NCI-H128 (cell line): ENCODE data around the gene CLNK.
"Not testable (repeated sequence)": the region's sequence is repeated elsewhere in the genome, so short reads cannot be mapped to it uniquely, and the experiment has no call there.

Experiments
- DNase-seq: peaks from one replicate; lab custom pipeline; 2025; ENCODE audit not compliant: unreplicated experiment; lab: John Stamatoyannopoulos, UW

CLNK gene

DNA sequence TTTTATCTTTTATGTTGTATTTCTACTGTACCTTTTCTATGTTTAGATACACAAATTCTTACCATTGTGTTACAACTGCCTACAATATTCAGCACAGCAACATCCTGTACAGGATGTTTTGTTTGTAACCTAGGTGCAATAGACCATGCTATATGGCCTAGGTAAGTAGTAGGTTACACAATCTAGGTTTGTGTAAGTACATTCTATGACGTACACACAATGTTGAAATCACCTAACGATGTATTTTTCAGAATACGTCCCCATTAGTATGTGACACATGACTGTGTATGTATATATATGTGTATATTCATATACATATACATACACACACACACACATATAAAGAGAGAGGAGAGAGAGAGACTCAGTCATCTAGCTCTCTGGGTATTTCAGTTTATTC, 103.5 kb downstream of the CLNK start:
- no peak for DNase-seq

DNA sequence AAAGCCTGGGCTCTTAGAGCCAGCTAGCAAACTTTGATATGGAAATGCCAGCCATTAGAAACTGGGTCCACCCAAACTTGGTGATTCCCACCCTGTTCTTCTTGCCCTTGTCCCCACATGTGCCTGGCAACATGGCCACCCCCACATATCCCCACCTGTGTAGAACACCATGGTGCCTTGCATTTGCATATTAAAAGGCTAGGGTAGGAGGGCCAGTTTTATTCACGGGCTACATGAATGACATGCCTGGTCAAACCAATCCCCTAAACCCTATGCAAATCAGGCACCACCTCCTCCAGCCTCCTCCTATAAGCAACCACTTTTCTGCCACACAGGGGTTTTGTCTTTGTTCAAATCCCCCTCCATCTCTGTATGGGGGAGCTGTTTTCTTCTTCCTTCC, 104.9 kb downstream of the CLNK start:
- DNase-seq, result no peak

DNA sequence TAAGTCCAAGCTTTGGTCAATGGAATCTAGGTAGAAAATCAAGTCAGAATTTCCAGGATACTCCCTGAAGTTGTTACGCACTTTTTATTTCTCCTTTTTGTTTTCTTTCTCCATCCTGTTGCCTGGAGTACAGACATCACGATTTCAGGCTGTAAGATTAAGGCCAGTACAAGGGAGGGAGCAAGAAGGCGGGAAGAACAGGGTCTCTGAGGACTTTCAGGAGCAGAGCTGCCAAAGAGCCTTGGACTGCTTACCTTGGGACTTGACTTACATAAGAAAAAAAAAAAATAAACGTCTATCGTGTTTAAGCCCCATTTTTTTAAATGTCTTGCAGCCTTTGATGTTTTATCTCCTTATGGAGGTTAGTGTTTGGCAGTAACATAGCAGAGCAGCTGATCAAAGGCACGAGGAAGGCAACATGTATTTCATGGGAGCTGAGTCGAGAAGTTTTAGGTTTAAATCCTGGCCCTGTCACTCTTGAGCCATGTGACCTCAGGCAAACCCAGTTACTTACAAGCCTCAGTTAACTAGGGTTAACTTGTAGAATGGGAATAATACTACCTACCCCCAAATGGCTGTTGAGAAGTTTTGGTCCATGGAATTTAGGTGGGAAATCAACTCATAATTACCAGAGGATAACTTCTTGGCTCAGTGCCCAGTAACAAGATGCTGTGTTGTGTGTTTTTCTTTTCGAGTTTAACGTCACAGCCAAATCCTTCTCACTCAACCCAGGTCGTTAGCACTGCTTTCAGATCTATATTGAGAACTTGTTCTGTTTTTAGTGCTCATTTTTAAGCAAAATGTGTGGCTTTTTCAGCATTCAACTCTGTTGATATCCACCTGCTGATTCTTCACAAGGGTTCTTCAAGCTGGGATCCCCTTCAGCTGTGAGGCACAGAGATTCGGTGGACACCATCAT, 106.8 kb downstream of the CLNK start:
- no peak for DNase-seq

DNA sequence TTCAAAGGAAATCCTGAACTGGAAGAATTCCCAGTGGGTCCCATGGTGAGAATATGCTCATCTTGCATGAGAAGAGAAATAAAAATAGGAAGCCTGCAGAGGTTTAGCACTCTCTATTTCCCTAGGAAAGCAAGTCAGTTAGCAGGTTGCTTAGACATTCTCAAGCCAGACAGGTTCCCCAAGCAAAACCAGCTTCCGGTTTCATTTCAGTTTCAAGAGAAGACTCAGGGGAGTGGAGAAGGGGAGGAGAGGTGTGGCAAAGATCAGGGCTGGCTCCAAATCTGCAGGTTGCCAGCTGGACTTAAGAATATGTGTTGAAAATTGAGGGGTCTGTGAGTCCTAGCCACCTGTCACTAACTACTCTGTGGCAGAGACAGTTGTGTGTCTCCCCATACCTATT, 107.5 kb downstream of the CLNK start:
- DNase-seq, result no peak

DNA sequence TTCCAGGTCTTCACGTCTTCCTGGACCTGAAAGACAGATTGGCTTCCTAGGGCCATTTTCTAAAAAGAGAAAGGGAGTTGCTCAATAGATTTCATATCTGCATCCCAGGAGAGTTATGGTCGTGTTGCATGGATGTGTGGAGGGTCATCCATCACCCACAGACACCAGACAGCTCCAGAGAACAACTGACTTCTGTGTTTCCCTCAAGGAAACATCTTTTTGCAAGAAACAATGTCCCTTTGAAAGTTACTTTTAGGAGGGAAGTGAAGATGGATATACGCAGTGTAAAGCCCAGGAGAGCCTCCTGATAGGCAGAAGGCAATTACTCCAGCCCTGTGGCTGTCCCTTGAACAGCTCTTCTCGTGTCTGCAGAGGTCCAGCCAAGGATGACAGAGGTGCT, 108.3 kb downstream of the CLNK start:
- DNase-seq, result no peak

DNA sequence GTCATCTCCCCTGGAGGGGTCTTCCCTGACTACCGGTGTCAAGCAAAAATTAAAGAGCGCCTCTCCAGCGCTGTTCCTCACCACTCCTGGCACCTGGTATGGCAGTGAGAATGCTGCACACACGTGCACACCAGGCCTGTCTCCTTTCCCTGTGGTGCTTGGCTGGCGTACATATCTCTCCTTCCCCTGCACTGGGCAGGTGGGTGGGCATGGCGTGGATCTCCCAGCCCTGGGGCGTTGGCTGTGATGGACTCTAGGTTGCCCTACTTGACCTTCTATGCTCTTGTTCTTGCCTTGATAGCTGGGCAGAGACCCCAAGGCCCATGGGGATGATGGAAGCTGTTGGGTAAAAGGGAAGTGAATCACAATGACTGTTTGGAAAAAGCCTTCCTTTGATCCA, 109.2 kb downstream of the CLNK start:
- DNase-seq, result no peak

DNA sequence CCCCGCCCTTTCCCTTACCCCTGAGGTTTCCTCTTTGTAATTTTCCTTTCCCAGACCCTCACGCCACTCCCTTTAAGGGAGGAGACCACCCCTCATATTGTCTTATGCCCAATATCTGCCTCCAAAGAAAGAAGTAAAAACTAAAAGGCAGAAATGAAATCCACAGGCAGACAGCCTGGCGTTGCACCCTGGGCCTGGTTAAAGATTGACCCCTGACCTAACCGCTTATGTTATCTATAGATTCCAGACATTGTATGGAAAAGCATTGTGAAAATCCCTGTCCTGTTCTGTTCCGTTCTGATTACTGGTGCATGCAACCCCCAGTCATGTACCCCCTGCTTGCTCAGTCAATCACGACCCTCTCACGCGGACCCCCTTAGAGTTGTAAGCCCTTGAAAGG, 110.0 kb downstream of the CLNK start:
- not testable (repeated sequence) for DNase-seq

DNA sequence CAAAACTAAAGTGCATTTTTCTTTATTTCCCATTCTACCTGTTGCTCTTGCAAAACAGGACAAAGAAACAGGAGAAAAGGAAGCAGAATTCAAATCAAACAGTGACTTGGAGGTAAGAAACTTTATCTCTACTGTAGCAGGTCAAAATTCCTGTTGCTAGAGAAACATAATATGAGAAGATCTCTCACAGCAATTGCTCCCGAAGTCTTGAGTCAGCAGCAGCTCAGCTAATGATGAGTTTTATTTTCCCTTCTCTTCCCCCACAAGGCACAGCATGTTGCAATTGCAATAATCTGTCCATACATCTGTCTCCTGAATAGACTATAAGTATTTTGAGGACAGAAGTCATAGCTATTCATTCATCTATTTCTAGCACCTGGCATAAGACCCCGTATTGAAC, 112.7 kb downstream of the CLNK start:
- no peak for DNase-seq

DNA sequence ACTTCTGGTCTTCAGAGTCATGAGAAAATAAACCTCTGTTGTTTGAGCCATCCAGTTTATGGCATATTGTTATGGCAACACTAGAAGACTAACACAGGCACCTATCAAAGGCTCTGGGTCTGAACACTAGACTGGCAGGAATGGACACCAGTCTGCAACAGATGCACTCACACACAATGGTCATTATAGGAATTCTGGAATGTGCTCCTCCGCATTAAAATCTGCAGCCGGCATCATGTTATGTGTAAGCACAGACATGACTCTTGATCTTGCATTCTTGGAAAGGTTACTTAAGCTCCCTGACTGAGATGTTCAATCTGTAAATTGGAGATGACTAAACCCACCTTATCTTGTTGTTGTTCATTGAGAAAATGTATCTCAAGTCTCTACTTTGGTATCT, 115.1 kb downstream of the CLNK start:
- no peak for DNase-seq

DNA sequence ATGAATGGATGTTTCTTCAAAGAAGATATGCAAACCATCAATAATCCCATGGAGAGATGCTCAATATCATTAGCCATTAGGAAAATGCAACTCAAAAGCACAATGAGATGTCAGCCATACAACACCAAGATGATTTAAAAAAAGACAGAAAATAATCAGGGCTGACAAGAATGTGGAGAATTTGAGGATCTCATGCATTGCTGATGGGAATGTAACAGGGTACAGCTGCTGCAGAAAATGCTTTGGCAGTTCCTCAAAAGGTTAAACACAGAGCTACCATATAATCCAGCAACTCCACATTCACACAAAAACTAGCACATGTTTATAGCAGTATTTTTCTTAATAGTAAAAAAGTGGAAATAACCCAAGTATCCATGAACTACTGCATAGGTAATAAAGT, 116.8 kb downstream of the CLNK start:
- no peak for DNase-seq

DNA sequence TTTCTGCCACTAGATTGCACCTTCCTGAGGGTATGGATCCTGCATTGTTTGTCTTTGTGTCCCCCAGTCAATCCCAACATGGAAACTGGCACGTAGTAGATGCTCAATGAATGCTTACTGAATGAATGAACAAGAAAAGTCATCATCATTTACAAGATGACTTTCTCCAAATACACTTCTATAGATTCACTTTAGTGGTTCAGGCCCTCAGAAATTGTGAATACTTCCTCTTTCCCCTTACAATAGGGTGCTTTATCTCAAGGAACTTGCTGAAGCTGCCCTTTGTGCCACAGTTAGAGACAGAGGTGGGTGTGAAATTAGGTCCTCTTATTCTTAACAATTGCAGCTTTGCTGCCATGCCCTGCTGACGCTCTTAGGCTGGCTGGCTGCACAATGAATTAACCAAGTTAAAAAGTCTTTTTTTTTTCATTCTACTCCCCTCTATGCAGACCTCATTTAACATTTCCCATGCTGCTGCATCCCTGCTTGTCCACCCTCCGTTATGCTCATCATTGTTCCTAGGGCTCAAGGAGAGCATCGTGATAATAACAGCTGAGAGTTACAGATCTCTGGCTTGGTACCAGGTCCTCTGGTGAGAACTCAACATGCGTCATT, 119.3 kb downstream of the CLNK start:
- DNase-seq, result no peak

DNA sequence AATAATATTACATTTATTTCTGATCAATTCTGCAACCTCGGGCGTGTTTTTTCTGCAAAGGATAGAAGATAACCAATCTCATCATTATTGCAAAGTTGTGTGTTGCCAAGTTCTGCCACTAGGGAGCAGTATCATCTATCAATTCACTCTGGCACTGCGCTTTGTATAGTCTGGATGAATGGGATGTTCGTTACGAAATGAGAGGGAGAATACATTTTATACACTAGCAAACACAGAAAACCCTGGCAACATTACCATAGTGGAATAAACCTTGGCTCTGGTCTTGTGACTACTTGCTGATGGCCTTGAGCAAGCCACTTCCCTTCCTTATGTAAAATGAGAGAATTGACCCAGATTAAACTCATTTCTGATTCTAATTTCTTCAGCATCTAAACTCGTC, 129.9 kb downstream of the CLNK start:
- DNase-seq, result no peak

DNA sequence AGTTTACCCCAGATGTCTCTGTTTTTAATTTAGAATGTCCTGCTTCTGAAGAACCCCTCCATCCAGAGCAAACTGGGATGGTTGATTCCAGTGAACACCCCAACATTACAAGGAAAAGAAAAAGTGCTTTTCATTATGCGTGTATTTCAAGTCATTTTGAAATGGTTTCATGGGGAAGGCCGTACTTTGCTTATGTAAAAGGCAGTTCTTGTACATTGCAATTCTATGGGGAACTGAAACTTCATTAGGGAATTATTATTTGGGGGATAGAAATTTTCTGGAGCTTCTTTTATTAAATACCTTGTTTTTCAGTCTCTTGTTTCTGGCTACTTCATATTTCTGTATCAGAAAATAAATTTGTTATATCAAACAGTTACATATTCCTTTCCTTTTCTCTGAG, 130.4 kb downstream of the CLNK start:
- DNase-seq, result no peak

DNA sequence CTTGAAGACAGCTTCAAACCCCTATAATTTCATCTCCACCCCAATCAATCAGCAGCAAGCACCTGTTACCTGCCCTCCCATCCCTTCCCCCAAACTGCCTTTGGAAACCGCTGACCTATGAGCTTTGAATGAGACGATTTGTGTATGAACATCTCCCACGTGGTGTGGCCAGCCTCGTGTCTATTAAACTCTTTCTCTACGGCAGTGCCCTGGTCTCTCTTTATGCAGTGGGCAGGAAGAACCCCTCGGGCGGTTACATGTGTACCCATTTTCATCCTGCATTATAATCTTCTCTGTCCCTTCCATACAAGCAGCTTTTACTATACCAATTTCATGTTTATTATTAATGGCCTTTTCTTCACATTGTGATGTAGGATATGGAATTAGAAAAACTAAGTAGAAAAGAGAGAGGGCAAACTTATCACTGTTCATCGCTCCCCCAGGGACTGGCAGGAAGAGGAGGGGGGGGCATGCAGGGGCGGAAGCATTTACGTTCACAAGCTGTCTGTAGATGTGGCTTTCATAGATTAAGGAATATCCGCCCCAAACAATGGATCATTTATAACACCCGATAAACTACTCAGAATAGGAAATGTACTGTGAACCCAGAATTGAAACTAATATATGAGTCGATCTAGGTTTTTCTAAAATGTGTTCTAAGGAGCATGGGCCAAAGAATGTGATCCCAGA, 131.8 kb downstream of the CLNK start:
- DNase-seq, result no peak

DNA sequence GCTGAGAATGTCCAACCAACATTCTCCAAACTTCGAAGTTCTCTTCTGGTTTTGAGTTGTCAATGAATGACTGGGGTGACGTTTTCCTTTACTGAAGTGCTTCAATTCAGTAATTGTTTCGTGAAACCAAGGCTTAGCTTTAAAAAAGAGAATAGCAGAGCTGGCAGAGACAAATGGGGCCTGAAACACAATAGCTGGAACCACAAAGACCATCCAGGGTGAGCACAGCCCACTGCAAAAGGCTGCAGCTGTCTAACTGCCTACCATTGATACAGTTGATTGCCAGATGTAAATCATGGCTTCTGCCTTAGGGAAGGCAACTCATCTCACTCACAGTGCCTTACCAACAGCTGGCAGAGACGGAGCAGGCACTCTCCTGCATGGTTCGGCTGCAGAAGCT, 148.7 kb downstream of the CLNK start:
- DNase-seq, result no peak

DNA sequence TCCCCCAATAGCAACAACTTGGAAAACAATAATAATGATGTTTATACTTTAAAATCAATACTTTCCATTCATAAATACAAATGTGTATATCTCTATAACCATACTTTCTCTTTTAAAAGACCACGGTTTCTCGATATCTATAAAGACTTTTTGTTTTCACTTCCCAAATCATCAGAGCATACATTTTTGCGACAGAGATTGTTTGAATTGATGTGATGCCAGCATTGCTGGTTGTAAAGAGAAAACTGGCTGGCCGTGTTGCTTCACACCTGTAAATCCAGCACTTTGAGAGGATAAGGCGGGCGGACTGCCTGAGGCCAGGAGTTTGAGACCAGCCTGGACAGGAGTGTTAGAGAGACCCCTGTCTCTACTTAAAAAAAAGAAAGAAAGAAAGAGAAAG, 149.7 kb downstream of the CLNK start:
- no peak for DNase-seq

DNA sequence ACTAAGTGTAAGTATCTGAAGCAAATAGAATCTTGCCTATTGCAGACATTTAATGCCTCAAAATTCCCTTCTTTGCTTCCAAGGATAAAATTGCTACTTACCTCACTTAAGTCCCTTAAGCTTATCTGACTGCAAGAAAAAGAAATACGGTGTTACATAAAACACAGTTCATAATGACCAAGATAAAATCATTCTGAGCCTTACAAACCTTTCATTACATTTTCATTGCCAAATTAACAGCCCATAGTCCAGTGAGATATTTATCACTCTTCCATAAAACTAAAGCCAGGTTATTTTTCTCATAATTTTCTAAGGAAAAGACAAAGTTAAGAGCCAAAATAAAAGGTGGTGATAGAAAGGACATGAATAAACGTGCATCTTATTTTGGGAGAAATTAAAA, 152.4 kb downstream of the CLNK start:
- DNase-seq, result no peak

DNA sequence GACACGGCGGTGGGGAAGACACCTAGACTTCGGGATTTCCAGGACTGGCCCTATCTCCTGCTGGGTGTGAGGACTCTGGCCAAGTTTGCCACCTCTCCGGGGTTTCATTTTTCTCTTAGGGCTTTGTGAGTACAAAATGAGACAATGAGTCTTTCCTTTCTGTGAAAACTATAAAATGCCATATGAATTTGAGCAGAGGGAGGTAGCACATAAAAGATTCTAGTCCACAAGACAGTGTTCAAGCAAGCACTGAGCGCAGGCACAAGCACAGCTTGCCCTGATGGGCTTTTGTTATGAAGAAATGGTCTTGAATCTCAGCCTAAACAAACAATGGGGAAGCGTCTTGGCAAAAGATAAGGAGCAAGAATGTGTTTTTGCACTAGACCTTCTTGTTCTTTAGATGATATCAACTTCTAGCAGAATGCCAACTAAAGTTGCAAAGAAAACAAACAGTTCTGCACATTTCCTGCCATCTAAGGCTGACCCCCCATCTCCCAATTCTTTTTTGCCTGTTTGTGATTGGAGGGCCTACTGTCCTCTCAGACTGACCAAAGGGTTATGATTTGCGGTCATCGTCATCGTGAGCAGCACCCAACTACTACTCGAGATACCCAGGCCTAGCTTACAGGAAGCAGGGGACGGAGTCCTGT, 154.3 kb downstream of the CLNK start:
- no peak for DNase-seq

DNA sequence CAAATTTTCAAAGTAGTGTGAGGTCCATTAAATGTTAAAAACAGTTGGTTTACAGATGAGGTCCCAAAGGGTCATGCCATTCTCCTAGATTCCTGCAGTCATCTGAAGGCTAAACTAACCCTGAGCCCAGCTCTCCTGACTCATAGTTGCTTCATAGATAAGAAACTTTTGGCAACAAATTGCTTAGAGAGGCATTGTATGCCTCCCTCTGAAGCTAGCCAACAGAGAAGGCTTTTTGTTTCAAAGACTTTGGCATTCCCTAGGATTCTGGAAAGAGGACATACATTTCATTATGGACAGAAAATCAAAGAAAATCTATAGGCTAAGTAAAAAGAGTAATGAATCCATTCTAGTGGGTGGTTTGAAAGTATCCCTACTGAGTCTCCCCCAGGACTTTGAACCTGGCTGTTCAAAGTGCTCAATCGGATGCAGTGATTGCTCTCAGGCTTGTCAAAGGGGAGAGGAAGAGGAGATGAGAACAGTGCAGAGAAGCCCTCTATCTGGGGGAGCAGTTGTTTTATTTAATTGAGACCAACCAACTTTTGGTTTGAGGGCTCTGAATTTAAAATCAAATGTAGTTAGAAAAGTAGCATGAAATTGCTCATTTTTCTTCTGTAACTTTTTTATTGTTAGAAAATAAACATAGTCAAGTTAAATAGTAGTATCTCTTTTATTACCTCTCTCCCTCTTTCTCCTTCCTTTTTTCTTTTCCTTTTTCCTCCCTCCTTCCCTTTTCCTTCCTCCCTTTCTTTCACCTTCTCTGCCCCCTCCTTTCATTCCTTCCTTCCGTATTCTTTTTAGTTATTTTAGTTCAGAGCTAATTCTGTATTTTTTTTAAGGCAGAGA, 155.1 kb downstream of the CLNK start:
- DNase-seq, result no peak

DNA sequence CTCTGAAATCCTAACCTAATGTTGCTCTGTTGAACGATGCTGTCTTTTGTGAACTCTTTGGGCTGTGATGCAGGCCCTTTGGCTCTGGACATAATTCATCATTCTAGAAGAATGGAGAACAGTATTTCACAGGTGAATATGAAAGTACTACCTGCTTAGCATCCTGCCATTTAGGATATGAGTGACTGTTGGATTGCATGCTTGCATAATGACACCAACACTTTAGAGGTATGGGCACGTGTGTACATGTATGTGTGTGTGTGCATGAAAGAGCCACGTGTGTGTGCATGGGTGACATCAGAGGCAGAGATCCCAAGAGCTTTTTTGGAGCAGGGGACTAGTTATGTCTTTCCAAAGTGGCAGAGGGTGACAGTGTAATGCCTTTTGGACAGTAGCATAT, 157.1 kb downstream of the CLNK start:
- DNase-seq, result no peak
